Fibroblast of skin of back (primary cell): ENCODE data around the gene MYO9B.

Source experiments
- DNase-seq: peaks from one replicate; pipeline ENCODE4 v3.0.0-alpha.2; 2013

The MYO9B gene

DNA sequence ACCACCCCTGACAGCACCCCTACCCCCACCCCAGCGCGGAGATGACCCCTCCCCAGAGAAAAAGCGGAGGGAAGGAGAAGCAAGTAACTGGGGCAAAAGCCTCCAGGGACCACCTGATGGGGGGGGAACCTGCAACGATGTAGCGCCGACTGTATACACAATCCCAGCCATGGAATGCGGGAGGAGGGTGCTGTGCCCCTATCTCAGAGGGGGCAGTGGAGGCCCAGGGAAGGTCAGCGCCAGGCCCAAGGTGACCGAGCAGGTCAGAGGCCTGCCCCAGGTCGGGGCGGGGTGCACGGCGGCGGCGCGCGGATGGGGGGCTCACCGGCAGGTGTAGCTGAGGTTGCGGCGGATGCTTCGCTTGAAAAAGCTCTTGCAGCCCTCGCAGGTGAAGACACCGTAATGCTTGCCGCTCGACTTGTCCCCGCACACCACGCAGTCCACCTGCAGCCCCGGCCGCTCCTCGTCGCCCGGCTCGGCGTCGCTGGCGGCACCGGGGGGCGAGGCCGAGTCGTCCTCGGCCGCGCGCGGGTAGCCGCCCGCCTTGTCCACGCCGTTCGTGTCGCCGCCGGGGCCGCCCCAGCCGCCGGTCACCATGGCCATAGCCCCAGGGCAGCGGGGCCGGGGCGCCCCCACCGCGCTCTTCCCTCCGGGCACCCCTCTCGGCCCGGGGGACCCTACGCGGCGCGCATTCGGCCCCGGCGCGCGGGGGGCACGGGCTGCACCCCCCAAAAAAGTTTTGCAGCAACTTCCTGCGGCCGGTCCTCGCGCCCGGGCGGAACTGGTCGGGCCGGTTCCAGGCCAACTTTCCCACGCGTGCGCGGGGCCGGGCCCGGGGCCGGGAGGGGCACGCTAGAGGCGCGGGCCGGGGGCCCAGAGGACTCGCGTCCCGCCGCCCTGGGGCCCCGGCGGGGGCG, 169.3 kb downstream of the MYO9B start:
- no peak for DNase-seq

- DNase-seq, result no peak
Observed at GRCh38 chr19:17245535-17245984, 170.0 kb downstream of the MYO9B start, which contains the start of gene NR2F6. Gene NR2F6 (minus strand): TSS chr19:17245919. CDS start chr19:17245220, 699 bp downstream.

DNA sequence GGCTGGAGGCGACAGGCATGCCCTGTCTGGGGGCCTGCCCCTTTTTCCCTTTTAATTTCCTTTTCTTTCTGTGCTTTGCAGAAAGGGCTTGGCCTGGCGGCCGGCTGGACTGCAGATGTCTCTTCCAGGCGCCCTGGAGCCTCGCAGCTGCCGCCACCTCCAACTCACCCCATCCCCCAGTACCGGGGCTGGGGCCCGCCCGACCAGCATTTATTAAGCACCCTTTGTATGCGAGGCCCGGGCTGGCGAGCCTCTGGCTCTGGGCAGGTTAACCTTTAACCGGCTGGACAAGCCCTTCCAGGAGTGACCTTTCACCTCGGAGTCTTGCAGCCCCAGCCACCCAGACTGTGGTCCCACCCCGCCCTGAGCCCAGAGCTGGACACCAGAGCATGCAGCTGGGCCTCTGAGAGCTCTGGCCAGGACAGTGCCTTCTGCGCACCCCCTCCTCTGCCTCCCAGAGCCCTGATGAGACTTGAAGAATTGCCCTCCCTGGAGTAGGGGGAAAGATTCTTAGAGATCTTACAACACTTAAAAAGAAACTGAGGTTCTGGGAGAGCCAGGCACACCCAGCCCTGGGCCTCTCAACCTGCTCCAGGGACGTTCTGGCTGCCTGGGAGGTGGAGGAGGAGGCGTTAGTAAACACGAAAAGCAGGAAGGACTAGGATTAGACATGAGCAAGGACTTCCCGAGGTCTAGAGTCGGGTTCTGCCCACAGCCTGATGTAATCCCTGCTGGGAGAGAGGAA, 171.3 kb downstream of the MYO9B start:
- DNase-seq, result no peak

DNA sequence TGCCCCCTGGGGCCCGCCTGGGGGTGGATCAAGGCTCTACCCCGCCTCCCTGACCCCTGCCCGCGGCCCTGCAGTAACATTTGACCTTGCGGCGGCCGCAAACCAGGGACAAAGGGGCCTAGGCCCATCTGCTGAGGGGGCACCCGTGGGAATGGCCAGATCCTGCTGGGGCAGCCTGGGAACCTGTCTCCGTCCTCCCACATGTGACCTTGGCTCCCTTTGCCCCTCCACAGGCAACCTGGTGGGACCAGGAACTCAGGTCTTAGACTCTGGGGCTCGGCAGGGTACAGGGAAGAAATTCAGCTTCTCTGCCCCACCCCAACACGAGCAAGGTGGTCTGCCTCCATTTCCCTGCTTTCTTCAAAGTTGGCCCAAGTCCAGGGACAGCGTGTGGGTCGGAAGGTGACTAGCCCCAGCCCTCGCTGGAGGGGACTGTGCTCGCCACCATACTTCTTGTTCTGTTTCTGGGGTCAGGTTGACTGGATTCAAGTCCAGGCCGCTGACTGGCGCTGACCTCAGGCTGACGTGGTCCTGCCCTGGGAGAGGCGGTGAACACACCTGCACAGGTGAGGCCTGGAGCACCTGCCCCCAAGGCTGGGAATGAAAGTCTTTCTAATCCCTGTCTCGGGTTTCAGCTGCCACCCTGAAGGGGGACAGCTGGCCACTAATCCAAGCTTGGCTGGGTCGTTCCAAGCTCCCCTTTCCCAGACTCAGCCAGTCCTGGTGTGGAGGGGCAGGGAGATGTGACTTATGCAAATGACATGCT, 172.6 kb downstream of the MYO9B start:
- no peak for DNase-seq

DNA sequence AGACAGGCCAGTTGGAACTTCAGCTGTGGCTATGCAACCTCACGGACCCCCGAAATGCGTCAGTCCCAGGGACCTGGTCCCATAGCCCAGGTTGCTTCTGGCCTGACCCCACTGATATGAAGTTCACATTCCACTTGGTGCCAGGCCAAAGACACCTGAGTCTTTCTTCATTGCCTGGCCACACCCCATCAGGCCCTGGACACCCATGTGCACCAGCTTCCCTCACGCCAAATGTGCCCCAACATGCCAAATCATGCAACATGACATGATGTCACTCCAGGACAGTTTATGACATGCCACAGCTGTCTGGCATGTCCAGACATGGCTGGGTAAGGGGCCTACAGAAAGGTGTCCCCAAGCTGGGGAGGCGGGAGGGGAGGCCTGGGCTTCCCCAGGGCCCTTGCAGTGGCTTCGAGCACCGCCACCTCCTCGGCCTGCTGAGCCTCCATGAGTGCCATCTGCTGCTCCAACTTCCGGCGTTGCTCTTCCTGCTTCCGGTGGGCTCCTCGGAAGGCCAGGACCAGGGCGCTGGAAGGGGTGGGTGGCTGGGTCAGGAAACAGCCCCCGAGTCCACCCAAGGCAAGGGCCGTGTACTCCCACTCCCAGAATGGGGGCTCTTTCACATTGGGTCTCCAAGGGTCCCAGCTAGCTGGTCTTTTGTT, 174.4 kb downstream of the MYO9B start:
- DNase-seq, result no peak

DNA sequence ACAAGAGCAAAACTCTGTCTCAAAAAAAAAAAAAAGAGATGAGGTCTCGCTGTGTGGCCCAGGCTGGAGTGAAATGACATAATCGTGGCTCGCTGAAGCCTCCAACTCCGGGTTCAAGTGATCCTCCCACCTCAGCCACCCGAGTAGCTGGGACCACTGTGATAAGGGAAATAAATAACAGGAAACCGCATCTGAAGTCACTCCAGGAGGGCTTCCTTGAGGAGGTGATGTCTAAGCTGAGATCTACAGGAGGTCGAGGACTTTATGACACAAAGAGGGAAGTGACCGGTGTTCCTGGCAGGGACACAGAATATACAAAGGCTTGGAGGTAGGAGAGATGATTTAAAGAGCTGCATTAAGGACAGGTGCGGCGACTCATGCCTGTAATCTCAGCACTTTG, 179.1 kb downstream of the MYO9B start:
- DNase-seq, result no peak

DNA sequence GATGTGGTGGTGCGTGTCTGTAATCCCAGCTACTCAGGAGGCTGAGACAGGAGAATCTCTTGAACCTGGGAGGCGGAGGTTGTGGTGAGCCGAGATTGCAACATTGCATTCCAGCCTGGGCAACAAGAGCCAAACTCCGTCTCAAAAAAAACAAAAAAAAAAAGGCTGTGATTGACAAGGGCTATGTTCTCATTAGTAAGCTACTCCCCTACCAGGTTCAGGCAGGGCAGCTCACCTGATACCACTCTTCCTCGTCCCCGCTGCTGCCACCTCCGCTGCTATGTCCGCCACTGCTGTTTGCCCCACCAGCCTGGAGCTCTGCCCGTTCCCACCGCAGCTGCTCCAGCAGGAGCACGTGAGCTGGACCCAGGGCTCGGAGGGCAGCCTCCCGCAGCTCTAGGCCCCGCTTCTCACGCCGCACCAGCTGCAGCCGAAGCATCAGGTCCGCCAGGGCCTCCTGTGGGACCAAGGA, 179.6 kb downstream of the MYO9B start:
- no peak for DNase-seq

DNA sequence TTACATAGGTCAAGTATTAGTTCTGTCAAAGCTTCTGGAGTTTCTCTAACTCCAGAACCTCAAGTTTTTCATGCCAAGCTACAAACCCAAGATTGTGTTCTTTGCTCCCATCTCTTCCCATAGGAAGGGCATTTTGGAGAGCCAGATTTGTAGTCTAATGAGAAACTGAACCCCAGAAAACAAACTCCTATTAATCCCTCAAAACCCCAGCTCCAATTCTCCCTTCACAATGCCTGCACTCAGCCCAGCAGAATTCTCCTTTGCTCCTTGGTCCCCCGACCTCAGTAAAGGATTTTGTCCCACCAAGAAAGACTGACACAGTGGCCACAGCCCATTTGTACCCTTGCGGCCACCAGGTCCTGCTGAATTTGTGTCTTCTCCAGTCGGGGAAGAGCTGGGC, 180.6 kb downstream of the MYO9B start:
- no peak for DNase-seq

- no peak for DNase-seq
Observed at GRCh38 chr19:17259118-17259780, 183.7 kb downstream of the MYO9B start.

GRCh38 chr19:17259934-17260333, 184.4 kb downstream of the MYO9B start:
- no peak for DNase-seq

GRCh38 chr19:17260842-17261325, 185.3 kb downstream of the MYO9B start:
- peak; percentile 64 for DNase-seq

GRCh38 chr19:17262557-17262956, 187.0 kb downstream of the MYO9B start:
- DNase-seq, result no peak
